HG02610 (cell line): ENCODE results near the gene MYO10.

ENCODE experiments used
- ATAC-seq: cut with Tn5 transposase; IDR thresholded peaks from one replicate; pipeline ENCODE4 v1.9.1; 2021; ENCODE audit warnings: mild to moderate bottlenecking, moderate library complexity; ENCODE audit not compliant: unreplicated experiment

The MYO10 gene

DNA sequence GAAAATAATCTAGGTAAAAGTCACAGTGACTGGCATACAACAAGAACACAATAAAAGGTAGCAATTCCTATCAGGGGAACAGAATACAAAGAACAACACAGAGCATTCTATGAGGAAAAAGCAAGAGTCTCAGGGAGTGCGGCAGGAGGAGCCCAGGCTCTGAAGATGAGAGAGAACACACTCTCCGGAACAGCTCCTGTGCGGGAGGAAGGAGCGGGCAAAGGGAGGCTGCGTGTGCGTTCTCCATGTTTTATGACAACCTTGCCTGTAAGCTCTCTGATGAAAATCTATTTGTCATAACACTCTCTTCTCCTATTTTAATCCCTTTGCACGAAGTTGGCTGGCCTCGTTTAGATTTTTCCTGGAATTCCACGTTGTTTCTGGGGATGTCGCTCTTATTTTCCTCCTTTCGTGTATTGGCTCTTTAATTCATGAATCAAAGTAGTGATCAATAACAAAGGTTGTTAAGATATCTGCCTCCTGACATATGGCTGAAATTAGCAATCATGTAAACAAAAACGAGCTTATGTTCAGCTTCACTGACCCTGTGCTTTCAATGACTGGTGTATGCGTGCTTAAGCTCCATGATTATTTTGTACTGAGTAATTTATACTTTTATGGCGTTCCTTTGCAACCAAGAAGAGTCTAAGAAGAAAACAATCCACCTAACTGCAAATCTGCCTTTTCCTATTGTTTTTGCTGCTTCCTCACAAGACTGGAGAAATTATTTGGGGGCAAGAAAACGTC lies 109.5 kb downstream of the MYO10 start:
- no peak for ATAC-seq

- ATAC-seq = no peak
Measured at GRCh38 chr5:16819522-16820167, 116.4 kb downstream of the MYO10 start.

DNA sequence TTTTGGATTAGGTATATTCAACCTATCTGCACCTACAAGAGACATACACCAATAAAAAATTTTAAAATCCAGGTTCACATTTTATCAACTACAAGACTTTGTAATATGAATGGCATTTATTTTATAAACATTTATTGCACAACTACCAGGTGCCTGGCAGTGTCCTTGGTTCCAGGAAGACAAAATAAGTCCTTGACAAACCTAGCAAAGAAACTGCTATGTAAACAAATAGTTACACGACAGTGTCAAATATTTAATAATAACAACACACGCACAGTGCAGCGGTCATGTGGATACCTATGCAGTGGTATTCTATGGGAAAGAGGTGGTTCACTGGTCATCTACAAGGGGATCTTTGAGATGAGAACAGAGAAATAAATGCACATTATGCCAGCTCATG lies 120.7 kb downstream of the MYO10 start:
- ATAC-seq = no peak

DNA sequence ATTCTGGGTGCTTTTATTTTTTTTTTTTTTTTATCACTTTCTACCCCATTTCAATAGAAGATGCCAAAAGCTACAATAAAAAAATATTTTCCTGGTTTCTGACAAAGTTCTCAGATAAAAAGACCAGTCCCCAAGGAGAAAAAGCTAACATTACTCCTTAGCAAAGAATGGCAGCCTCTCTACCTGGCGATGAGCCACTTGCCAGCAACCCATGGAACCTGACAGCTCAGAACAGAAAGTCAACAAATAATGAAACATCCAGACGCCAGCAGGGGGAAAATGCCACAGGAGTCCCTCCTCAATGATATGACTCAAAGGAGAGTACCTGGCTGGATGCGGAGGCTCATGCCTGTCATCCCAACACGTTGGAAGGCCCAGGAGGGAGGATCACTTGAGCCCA lies 123.2 kb downstream of the MYO10 start:
- no peak for ATAC-seq

DNA sequence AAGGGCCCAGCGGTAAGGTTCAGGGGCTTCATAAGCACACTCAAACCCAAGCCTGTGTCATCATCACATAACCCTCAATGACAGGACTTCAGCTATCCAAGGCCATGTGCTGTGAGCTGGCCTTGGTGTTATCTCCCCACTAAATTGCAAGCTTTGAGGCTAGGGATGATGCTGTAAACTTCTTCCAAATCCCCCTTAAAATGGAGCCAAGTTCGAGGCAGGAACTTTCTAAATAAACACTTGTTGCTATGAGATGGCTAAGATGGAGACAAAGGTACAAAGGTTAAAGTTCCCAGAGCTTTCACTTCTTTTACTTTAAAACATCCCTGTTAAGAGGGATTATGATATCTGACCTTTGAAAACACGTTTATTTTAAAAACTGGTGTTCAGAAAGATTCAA lies 123.6 kb downstream of the MYO10 start:
- ATAC-seq = no peak

GRCh38 chr5:16810208-16810854 lies 125.8 kb downstream of the MYO10 start:
- ATAC-seq = no peak

GRCh38 chr5:16809395-16810207 lies 126.5 kb downstream of the MYO10 start:
- ATAC-seq = no peak

GRCh38 chr5:16809010-16809394 lies 127.1 kb downstream of the MYO10 start:
- no peak for ATAC-seq

GRCh38 chr5:16808021-16808420 lies 128.1 kb downstream of the MYO10 start:
- ATAC-seq = no peak

DNA sequence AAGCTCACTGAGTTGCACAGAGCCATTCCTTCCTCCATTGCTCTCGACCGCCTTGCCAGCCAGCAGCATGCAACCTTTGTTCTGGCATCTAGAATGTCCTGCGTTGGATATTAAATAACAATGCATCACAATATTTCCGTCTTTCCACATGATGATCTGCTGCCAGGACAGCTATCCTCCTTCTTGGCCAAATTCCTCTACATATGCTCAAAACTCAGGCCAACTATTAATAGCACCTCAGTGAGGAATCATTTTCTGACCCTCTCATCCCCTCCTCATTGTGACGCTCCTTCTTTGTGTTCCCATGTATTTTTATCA lies 128.6 kb downstream of the MYO10 start:
- no peak for ATAC-seq

GRCh38 chr5:16806711-16807546 lies 129.2 kb downstream of the MYO10 start:
- ATAC-seq = no peak

- ATAC-seq = no peak
Measured at GRCh38 chr5:16805486-16805885, 130.6 kb downstream of the MYO10 start.

DNA sequence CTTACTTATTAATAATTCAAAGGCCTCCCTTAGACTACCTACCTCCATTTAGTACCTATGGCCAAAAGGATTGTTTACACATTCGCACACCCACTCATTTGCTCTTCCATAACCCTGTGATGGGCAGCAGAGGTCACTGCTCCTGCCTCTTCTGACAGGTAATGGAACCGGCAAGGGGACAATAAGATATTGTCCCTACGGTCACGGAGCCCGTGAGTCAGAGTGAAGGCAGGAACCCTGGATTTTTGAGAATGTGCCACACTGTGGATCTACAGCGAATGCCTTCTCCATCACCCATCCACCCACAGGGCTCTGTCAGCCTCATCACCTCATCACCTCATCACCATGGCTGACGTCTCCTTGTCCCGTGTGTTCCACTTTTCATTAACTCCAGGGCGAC lies 132.3 kb downstream of the MYO10 start:
- ATAC-seq = no peak

- ATAC-seq = no peak
Measured at GRCh38 chr5:16800477-16800876, 135.6 kb downstream of the MYO10 start.

DNA sequence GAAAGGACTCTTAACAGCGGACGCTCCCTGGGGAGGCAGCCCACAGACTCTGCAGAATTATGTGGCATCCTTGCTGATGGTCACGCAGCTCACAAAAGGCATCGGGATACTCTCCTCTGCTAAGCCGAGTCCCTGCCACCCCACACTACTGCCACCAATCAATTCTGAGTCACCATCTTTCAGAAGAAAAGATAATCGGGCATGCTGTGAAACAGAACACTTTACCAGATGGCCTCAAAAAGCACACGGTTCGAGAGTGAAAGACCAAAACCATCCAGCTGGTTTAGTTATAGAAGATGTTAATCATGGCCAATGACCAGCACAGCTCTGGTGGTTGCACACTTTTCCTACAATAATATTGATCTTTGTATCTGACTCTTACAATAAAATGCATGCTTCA lies 136.3 kb downstream of the MYO10 start:
- ATAC-seq = no peak

DNA sequence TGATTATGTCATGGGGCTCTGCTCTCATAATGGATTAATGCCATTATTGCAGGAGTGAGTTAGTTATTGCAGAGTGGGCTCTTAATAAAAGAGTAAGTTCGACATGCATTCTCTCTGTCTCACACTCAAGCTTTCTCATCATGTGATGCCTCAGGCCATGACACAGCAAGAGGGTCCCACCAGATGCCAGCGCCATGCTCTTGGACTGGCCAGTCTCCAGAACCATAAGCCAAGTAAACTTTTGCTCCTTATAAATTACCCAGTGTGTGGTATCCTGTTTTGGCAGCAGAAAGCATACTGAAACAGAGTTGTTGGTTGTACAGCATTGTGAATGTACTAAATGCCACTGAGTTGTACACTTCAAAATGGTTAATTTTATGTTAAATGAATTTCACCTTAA lies 138.1 kb downstream of the MYO10 start:
- no peak for ATAC-seq

- no peak for ATAC-seq
Measured at GRCh38 chr5:16794269-16794913, 141.7 kb downstream of the MYO10 start.

DNA sequence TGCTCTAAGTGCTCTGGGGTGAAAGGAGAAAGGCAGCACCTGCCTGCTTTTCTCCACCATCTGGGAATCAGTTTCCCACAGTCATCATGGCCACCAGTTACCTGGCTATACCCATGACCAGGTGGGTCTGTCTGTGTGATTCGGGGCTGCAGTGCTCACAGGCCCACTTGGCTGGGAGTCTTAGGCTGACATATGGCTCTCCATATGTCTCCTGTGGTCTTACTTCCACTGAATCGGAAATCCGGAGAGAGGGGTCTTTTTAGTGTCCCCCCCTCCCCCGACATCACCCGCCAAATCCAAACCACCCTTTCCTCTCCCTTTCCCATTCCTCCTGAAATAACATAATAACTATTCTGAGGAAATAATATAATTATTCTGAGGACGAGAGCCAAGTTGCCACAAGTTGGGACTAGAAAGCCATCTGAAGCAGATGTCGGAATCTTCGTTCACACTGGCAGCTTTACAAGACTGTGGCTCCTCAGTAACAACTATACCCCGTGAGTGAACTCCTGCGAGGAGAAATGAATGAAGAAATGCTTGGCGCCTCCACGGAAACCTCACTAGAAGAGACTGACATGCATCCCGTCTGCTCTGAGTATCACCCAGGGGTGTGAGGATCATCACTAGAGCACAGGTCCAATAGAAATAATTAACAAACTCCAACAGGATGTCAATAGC lies 143.4 kb downstream of the MYO10 start:
- no peak for ATAC-seq

DNA sequence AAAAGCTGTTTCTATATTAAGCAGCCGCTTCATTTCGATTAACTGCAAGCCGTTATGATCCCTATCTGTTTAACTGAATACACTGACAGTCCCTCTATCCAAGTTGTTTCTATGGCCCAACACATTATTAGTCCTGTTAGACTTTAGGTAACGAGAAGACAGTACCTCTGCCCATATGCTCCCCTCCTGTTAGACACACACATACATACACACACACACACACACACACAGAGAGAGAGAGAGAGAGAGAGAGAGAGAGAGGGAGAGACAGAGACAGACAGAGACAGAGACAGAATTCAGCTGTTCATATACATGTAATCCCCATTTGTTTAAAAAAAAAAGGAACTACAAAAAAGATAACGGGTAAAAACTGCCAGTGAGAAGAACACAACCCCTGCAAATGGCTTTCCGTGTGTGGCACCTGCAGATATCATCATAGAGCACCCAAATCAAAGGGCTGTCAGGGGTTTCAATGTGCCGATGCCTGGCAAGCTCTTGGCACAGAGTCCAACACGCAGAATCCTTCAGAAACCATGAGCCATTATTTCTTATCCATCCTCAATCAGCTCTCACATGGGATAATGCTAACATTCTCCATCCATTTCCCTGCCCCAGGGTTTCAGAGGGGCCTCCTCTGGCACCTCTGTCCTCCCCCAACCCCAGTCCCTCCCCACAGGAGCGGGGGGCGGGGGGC lies 144.0 kb downstream of the MYO10 start:
- ATAC-seq = no peak
